ENCODE measurements around the gene OR2V2. TPM values are rescaled to one million over a fixed set of nuclear protein-coding genes. Genes with fewer than 3 reads are reported as not detected.
"Not testable (repeated sequence)": the region's sequence is repeated elsewhere in the genome, so short reads cannot be mapped to it uniquely, and the experiment has no call there.

Gene OR2V2
- total RNA-seq, 1 donor = not detected

DNA sequence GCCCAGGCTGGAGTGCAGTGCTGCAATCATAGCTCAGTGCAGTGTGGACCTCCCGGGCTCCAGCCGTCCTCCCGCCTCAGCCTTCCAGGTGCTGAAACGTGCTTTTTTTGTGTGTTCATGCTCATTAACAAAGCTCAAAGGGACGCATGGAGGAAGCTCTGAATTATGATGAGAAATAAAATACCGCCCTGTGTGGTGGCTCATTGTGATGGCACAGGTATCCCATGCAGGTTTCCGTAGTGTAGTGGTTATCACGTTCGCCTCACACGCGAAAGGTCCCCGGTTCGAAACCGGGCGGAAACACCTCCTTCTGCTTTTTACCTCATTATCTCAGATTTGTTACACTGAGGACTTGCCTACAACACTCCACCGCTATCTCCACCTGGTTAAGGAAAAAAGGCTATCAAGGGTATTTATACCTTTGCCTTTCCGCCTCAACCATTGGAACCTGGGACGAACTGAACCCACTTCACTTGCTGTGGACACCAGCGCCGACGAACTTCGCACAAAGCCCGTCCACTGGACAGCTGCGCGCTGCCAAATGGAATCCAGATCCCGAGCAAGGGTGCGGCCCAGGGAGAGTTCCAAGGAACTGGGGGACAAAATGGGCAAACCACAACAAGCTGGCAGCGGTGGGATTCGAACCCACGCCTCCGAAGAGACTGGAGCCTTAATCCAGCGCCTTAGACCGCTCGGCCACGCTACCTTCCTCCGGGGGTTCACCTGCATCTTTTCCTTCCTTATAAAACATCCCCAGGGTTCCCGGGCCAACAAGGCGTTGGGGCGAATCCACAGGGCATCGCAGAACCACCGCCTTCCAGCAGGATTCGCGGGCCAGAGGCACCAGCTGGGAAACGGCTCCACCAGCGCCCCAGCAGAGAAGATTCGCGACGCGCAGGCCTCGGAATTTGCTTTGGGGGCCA lies 26.3 kb downstream of the OR2V2 start:
- no peak overlapping the region for H3K4me3 ChIP-seq (ENCODE audit: low read depth, low read length)
- TF ChIP-seq, protein P1, sequence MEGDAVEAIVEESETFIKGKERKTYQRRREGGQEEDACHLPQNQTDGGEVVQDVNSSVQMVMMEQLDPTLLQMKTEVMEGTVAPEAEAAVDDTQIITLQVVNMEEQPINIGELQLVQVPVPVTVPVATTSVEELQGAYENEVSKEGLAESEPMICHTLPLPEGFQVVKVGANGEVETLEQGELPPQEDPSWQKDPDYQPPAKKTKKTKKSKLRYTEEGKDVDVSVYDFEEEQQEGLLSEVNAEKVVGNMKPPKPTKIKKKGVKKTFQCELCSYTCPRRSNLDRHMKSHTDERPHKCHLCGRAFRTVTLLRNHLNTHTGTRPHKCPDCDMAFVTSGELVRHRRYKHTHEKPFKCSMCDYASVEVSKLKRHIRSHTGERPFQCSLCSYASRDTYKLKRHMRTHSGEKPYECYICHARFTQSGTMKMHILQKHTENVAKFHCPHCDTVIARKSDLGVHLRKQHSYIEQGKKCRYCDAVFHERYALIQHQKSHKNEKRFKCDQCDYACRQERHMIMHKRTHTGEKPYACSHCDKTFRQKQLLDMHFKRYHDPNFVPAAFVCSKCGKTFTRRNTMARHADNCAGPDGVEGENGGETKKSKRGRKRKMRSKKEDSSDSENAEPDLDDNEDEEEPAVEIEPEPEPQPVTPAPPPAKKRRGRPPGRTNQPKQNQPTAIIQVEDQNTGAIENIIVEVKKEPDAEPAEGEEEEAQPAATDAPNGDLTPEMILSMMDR (IDR thresholded peaks at IDR 0.05; ENCODE audit: insufficient read depth, low read length) = no peak
- no peak for DNase-seq (ENCODE audit: low read depth)

DNA sequence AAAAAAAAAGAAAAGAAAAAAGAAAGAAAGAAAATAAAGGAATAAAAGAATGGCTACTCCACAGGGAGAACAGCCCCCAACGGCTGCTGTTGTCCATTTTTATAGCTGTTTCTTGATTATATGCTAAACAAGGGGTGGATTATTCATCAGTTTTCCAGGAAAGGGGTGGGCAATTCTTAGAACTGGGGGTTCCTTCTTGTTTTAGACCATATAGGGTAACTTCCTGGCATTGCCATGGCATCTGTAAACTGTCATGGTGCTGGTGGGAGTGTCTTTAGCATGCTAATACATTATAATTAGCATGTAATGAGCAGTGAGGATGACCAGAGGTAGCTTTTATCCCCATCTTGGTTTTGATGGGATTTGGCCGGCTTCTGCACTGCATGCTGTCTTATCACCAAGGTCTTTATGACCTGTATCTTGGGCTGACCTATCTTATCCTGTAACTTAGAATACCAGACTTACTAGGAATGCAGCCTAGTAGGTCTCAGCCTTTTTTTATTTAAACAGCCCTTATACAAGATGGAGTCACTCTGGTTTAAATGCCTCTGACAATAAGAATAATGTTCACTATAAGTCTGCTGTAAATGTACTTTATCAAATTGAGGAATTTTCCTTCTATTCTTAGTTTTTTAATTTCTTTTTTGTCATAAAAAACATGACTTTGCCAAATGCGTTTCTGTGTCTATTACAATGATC lies 29.0 kb downstream of the OR2V2 start:
- H3K4me3 ChIP-seq (ENCODE audit: low read depth, low read length) = no peak overlapping the region
- no peak for DNase-seq (ENCODE audit: low read depth)
- TF ChIP-seq, protein P1 (IDR thresholded peaks at IDR 0.05; ENCODE audit: insufficient read depth, low read length) = no peak

DNA sequence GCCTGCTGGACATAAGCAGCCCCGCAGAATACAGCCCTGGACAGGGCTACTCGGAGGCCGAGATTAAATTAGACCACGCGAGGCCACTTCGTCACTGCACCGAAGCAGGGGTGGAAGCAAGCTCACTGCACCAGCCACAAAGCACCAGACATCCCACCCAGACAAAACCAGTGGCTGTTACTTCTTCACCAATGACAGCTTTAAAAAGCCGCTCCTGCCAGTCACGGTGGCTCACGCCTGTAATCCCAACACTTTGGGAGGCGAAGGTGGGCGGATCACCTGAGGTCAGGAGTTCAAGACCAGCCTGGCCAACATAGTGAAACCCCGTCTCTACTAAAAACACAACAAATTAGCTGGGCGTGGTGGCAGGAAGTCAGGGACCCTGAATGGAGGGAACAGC lies 30.2 kb downstream of the OR2V2 start:
- DNase-seq (ENCODE audit: low read depth); H3K4me3 ChIP-seq (ENCODE audit: low read depth, low read length): not testable (repeated sequence)

DNA sequence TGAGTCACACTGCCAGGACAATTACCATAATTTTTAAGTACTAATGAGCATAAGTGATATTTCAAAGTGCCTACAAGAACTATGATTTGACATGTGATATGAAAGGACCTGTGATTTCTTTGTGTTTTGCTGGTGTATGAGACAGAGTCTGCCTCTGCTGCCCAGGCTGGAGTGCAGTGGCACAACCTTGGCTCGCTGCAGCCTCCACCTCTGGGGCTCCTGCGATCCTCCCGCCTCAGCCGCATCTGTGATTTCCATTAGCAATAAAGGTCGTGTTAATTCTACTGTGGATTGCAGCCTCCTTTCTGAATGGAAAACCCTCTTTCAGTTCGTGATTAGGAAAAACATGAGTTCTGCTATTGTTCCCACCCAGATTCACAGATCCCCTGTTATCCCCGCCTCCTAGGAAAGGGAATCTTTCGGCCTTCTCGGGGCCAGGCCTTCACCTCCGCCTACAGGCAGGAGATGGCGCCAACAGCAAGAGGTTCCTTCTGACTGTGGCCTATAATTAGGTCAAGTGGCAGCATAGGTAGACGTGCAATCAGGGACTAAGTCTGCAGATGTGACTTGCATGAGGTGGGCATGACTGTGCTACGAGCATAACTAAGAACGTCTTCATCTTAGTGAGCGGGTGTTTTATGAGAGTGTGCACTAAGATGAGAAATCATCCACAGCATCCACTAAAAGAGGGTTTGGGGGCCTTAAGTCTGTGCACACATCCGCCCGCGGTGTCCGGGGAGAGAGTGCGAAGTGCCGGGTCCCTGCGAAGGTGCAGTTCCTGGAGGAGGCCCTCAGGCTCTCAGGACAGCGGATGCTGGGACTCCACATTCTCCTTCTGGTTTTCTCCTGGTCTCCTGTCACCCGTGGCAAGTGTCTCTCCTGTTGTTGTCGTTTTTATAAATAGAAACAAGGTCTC lies 34.5 kb downstream of the OR2V2 start:
- DNase-seq (ENCODE audit: low read depth) = peak; percentile 74
- H3K4me3 ChIP-seq (ENCODE audit: low read depth, low read length) = no peak overlapping the region
- TF ChIP-seq, protein P1 (IDR thresholded peaks at IDR 0.05; ENCODE audit: insufficient read depth, low read length) = peak; percentile 84

DNA sequence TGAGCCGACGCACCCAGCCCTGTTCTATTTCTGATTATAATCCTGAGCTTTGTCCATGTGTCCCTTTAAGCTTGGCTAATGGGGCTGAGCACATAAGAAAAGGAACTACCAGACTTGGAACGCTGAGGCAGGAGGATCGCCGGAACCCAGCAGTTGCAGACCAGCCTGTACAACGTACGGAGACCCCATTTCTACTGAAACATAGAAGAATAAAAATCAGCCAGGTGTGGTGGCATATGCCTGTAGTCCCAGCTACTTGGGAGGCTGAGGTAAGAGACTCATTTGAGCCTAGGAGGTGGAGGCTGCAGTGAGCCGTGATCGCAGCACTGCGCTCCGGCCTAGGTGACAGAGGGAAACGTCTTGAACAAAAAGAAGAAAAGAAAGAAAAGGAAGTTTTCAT lies 35.3 kb downstream of the OR2V2 start:
- no peak for DNase-seq (ENCODE audit: low read depth)
- no peak overlapping the region for H3K4me3 ChIP-seq (ENCODE audit: low read depth, low read length)
- TF ChIP-seq, protein P1 (IDR thresholded peaks at IDR 0.05; ENCODE audit: insufficient read depth, low read length) = no peak

DNA sequence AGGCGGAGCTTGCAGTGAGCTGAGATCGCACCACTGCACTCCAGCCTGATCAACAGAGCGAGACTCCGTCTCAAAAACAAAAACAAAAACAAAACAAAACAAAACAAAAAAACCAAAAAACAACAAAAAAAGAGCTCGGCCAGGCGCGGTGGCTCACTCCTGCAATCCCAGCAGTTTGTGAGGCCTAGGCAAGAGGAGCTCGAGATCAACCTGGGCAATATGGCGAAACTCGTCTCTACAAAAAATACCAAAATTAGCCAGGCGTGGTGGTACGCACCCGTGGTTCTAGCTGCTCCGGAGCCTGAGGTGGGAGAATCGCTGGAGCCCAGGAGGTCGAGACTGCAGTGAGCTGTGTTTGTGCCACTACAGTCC lies 37.4 kb downstream of the OR2V2 start:
- DNase-seq (ENCODE audit: low read depth) = no peak
- TF ChIP-seq, protein P1 (IDR thresholded peaks at IDR 0.05; ENCODE audit: insufficient read depth, low read length) = no peak
- H3K4me3 ChIP-seq (ENCODE audit: low read depth, low read length) = peak overlapping the region; percentile 22

Measured in fibroblast of the aortic adventitia (primary cell).